ENCODE data around the gene PON3.

PON3 gene

GRCh38 chr7:95396136-95397032 lies at the start of gene PON3:
Gene PON3, minus strand, starts transcription at chr7:95396375. Its CDS starts 25 bp downstream, at chr7:95396350.
- no peak for DNase-seq

GRCh38 chr7:95444796-95445195 lies 48.6 kb upstream of the PON3 start:
- no peak for DNase-seq

GRCh38 chr7:95441042-95441823 lies 45.1 kb upstream of the PON3 start:
- no peak for DNase-seq

GRCh38 chr7:95440394-95441038 lies 44.3 kb upstream of the PON3 start:
- DNase-seq = no peak

GRCh38 chr7:95436407-95436806 lies 40.2 kb upstream of the PON3 start:
- no peak for DNase-seq

GRCh38 chr7:95435422-95435780 lies 39.2 kb upstream of the PON3 start:
- no peak for DNase-seq

GRCh38 chr7:95434557-95435421 lies 38.6 kb upstream of the PON3 start, which contains the start of gene PON2:
Gene PON2, minus strand, starts transcription at chr7:95435028. Its CDS starts 77 bp downstream, at chr7:95434951.
- DNase-seq = no peak

- no peak for DNase-seq
Measured at GRCh38 chr7:95433952-95434556, 37.9 kb upstream of the PON3 start.

GRCh38 chr7:95433129-95433528 lies 37.0 kb upstream of the PON3 start:
- DNase-seq = no peak

- no peak for DNase-seq
Measured at GRCh38 chr7:95432606-95433005, 36.4 kb upstream of the PON3 start.

GRCh38 chr7:95430864-95431263 lies 34.7 kb upstream of the PON3 start:
- no peak for DNase-seq

GRCh38 chr7:95429241-95429990 lies 33.2 kb upstream of the PON3 start:
- DNase-seq = no peak

GRCh38 chr7:95427914-95428516 lies 31.8 kb upstream of the PON3 start:
- DNase-seq = no peak

- no peak for DNase-seq
Measured at GRCh38 chr7:95427166-95427565, 31.0 kb upstream of the PON3 start.

- DNase-seq = no peak
Measured at GRCh38 chr7:95425694-95426093, 29.5 kb upstream of the PON3 start.

GRCh38 chr7:95424716-95425115 lies 28.5 kb upstream of the PON3 start:
- DNase-seq = no peak

- no peak for DNase-seq
Measured at GRCh38 chr7:95421847-95422444, 25.8 kb upstream of the PON3 start.

- no peak for DNase-seq
Measured at GRCh38 chr7:95421000-95421846, 25.0 kb upstream of the PON3 start.

GRCh38 chr7:95412075-95412474 lies 15.9 kb upstream of the PON3 start:
- DNase-seq = no peak

All from cerebellar nuclear complex (tissue), 1 donor.